Esophagus squamous epithelium (tissue), 5 donors: ENCODE measurements around the gene CNKSR3. TPM values are rescaled to one million over a fixed set of nuclear protein-coding genes. Genes with fewer than 3 reads are reported as not detected.
A peak's percentile ranks its signal among the peaks of the same experiment; 100 is the strongest.

ENCODE experiments used
- DNase-seq: peaks from one replicate; lab custom pipeline; 2025; lab: John Stamatoyannopoulos, UW
- H3K27ac ChIP-seq, 4 donors: fragments of 200-600 bp; sonication (generic); one replicate each; pipeline ENCODE4 v1.5.1; 2016 to 2019; ENCODE audit warnings: mild to moderate bottlenecking in 1 of 4
- H3K27me3 ChIP-seq, 4 donors: fragments of 200-600 bp; sonication (generic); 1 replicate in 3 of 4; 2 replicates in 1 of 4; pipeline versions ENCODE4 v1.5.1 to v1.6.0; 2017 to 2021; ENCODE audit warnings: antibody characterized with exemption in 1 of 4
- H3K36me3 ChIP-seq, 3 donors: fragments of 200-600 bp; sonication (generic); one replicate each; pipeline ENCODE4 v1.5.1; 2016 to 2019
- H3K4me1 ChIP-seq, 3 donors: fragments of 200-600 bp; sonication (generic); one replicate each; pipeline ENCODE4 v1.5.1; 2017 to 2019
- H3K4me3 ChIP-seq, 4 donors: fragments of 200-600 bp; sonication (generic); 1 replicate in 3 of 4; 2 replicates in 1 of 4; pipeline ENCODE4 v1.5.1; 2016 to 2019; ENCODE audit warnings: mild to moderate bottlenecking in 2 of 4, moderate library complexity in 1 of 4
- H3K9me3 ChIP-seq, 3 donors: fragments of 200-600 bp; sonication (generic); one replicate each; pipeline ENCODE4 v1.5.1; 2016 to 2019
- CTCF ChIP-seq, 6 experiments: fragments of 450-650 bp in 4 of 6; fragments of 200-600 bp in 2 of 6; sonication (generic) in 2 of 6; IDR thresholded peaks; one replicate each; pipeline ENCODE4 v1.5.1; 2016 to 2019; ENCODE audit warnings: antibody characterized with exemption in 6 of 6, mild to moderate bottlenecking in 4 of 6, moderate library complexity in 4 of 6
- POLR2A ChIP-seq, 4 donors: fragments of 450-650 bp; IDR thresholded peaks; one replicate each; pipeline ENCODE4 v1.6.1; 2017; ENCODE audit warnings: antibody characterized with exemption in 4 of 4, mild to moderate bottlenecking in 4 of 4, moderate library complexity in 3 of 4
- WGBS, 2 donors: methylation state at CpG; one replicate each; pipeline ENCODE4 v1.1.5; 2018; 5-methylcytosine and 5-hydroxymethylcytosine counted together
- intact Hi-C: fragments of 100-400 bp; cut with DNase I; formaldehyde crosslinking; loops from one replicate; pipeline ENCODE4 v1.15.0; 2022
- total RNA-seq, 4 donors: library from RNA; depleted of rRNA; stranded (reverse); fragments of >200 nt; gene quantifications; one replicate each; pipeline ENCODE4 v1.1.0, GENCODE V29; 2016
- donor health status: DM: yes; HTN: yes; CAD: no.

Gene CNKSR3
- total RNA-seq, 4 donors from 2014 or later = 10.2 to 18.8 (median 13.8) TPM

- Histone ChIP-seq H3K27ac (no peak overlapping the region), H3K4me1 (peaks cover 0 to 16% (median 0%) of the 10 kb centered on the region in 3 donors), H3K36me3 (no peaks in the 10 kb centered on the region), H3K27me3 (no peaks in the 10 kb centered on the region), H3K4me3 (no peak overlapping the region), H3K9me3 (no peaks in the 10 kb centered on the region)
- intact Hi-C loops = no loop called here
- TF ChIP-seq POLR2A (IDR thresholded peaks at IDR 0.05) (no peak), CTCF (IDR thresholded peaks at IDR 0.05) (no peak)
- 65 to 80% methylated on average over 4 of the region's 4 CpGs for WGBS, 2 donors
- no peak for DNase-seq
Observed at GRCh38 chr6:154363821-154364220, 146.7 kb downstream of the CNKSR3 start.

- Histone ChIP-seq H3K27me3 (no peaks in the 10 kb centered on the region), H3K9me3 (no peaks in the 10 kb centered on the region), H3K4me3 (no peak overlapping the region), H3K36me3 (no peaks in the 10 kb centered on the region), H3K4me1 (peaks cover 0 to 3% (median 0%) of the 10 kb centered on the region in 3 donors), H3K27ac (no peak overlapping the region)
- TF ChIP-seq CTCF (IDR thresholded peaks at IDR 0.05) = no peak
- 55 to 66% methylated on average over 5 of the region's 5 CpGs for WGBS, 2 donors
- intact Hi-C loops = no loop called here
- no peak for DNase-seq
Observed at GRCh38 chr6:154361476-154361875, 149.0 kb downstream of the CNKSR3 start.

GRCh38 chr6:154360476-154360875 is 150.0 kb downstream of the CNKSR3 start:
- H3K36me3 ChIP-seq = no peaks in the 10 kb centered on the region
- no peaks in the 10 kb centered on the region for H3K9me3 ChIP-seq
- TF ChIP-seq CTCF (IDR thresholded peaks at IDR 0.05) (no peak), POLR2A (IDR thresholded peaks at IDR 0.05) (no peak)
- intact Hi-C loops = no loop called here
- WGBS, 2 donors = 59 to 72% methylated on average over 3 of the region's 3 CpGs
- no peak overlapping the region for H3K27ac ChIP-seq
- no peak overlapping the region for H3K4me3 ChIP-seq
- DNase-seq = no peak
- H3K4me1 ChIP-seq = peaks cover 0 to 3% (median 0%) of the 10 kb centered on the region in 3 donors
- no peaks in the 10 kb centered on the region for H3K27me3 ChIP-seq

GRCh38 chr6:154359679-154360078 is 150.8 kb downstream of the CNKSR3 start:
- peaks cover 0 to 3% (median 0%) of the 10 kb centered on the region in 3 donors for H3K4me1 ChIP-seq
- no peak overlapping the region for H3K27ac ChIP-seq
- DNase-seq = no peak
- no peaks in the 10 kb centered on the region for H3K36me3 ChIP-seq
- TF ChIP-seq POLR2A (IDR thresholded peaks at IDR 0.05) (no peak), CTCF (IDR thresholded peaks at IDR 0.05) (no peak)
- WGBS, 2 donors = 63 to 68% methylated on average over 4 of the region's 4 CpGs
- no peaks in the 10 kb centered on the region for H3K9me3 ChIP-seq
- H3K27me3 ChIP-seq = no peaks in the 10 kb centered on the region
- intact Hi-C loops = no loop called here
- no peak overlapping the region for H3K4me3 ChIP-seq

- DNase-seq = no peak
- H3K4me3 ChIP-seq = peak overlapping the region in 1 of 4 donors; percentile 39
- H3K4me1 ChIP-seq = peaks cover 0 to 3% (median 0%) of the 10 kb centered on the region in 3 donors
- intact Hi-C loops = no loop called here
- no peaks in the 10 kb centered on the region for H3K9me3 ChIP-seq
- TF ChIP-seq CTCF (IDR thresholded peaks at IDR 0.05) (no peak), POLR2A (IDR thresholded peaks at IDR 0.05) (no peak)
- 45 to 46% methylated on average over 10 of the region's 10 CpGs for WGBS, 2 donors
- H3K27ac ChIP-seq = no peak overlapping the region
- H3K27me3 ChIP-seq = no peaks in the 10 kb centered on the region
- H3K36me3 ChIP-seq = no peaks in the 10 kb centered on the region
Observed at GRCh38 chr6:154359161-154359574, 151.3 kb downstream of the CNKSR3 start.
